Naive thymus-derived CD8-positive, alpha-beta T cell (primary cell): Measurements from ENCODE around the gene SLC31A1. TPM values are rescaled to one million over a fixed set of nuclear protein-coding genes. Genes with fewer than 3 reads are reported as not detected.
"Not testable (repeated sequence)": the region's sequence is repeated elsewhere in the genome, so short reads cannot be mapped to it uniquely, and the experiment has no call there.

Experiments used
- ATAC-seq, 2 donors: fragments of 150-1000 bp; cut with Tn5 transposase in 1 of 2; sonication (Bioruptor Pico), chemical (Tn5 transposase) in 1 of 2; 1 replicate in 1 of 2; 2 replicates in 1 of 2; pipeline ENCODE4 v1.10.0; 2021; ENCODE audit warnings: mild to moderate bottlenecking in 2 of 2, moderate library complexity in 2 of 2
- POLR2A ChIA-PET: fragments of 350-600 bp; sonication (Branson Sonifier 250); formaldehyde crosslinking; loops from one replicate; lab custom pipeline; 2021; ENCODE audit warnings: antibody characterized with exemption; lab: Charles Lee
- DNase-seq, 10 donors: peaks; one replicate each; pipeline versions ENCODE4 v3.0.0 to v3.0.0-alpha.2; 2020 to 2022
- H3K27ac Mint-ChIP-seq, 10 donors: one replicate each; pipeline ENCODE4 v1.8.0; 2020 to 2022; ENCODE audit warnings: mild to moderate bottlenecking in 10 of 10, mixed read lengths in 10 of 10, moderate library complexity in 4 of 10, inconsistent platforms in 1 of 10
- H3K27me3 Mint-ChIP-seq, 5 donors: one replicate each; pipeline ENCODE4 v1.8.0; 2021 to 2022; ENCODE audit warnings: mixed read lengths in 5 of 5
- H3K36me3 Mint-ChIP-seq, 3 donors: one replicate each; pipeline ENCODE4 v1.8.0; 2020 to 2022; ENCODE audit warnings: mixed read lengths in 3 of 3, mild to moderate bottlenecking in 2 of 3, inconsistent platforms in 1 of 3
- H3K4me1 Mint-ChIP-seq, 4 donors: one replicate each; pipeline ENCODE4 v1.8.0; 2021 to 2022; ENCODE audit warnings: mixed read lengths in 4 of 4
- H3K4me3 Mint-ChIP-seq, 10 donors: one replicate each; pipeline ENCODE4 v1.8.0; 2020 to 2022; ENCODE audit warnings: mild to moderate bottlenecking in 10 of 10, mixed read lengths in 10 of 10, moderate library complexity in 6 of 10, inconsistent platforms in 1 of 10
- H3K9me3 Mint-ChIP-seq, 9 donors: one replicate each; pipeline ENCODE4 v1.8.0; 2020 to 2022; ENCODE audit warnings: mixed read lengths in 9 of 9, mild to moderate bottlenecking in 3 of 9, inconsistent platforms in 1 of 9, moderate library complexity in 1 of 9
- polyA plus RNA-seq, 3 donors: library from polyadenylated mRNA; unstranded; fragments of 300-500 nt; fragmentation: Illumina TruSeq; gene quantifications; one replicate each; pipeline ENCODE4 v1.2.3, GENCODE V29; 2021
- total RNA-seq, 8 experiments: library from RNA in 2 of 8; stranded (reverse) in 2 of 8; gene quantifications; one replicate each; pipeline ENCODE4 v1.2.3 and lab custom pipeline; 2021 to 2026

Gene SLC31A1
- total and polyA plus RNA-seq, 5 experiments from 2014 or later, result 2.0 to 4.7 (median 3.7) TPM

DNA sequence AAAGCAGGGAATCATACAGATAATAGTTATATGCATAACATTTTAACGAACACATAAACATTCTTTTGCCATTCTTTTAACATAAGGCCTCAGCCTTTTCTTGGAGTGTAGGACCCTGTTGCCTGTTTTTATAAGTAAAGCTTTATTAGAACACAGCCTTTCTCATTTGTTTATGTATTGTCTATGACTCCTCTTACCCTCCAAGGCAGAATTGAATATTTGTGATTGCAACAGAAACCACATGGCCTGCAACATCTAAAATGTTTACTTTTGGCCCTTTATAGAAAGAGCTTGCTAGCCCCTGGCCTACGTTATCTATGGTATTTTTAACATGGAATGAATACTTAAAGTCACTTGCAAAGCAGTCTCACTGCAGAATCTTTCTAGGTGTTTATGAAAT, 2.6 kb downstream of the SLC31A1 start:
- POLR2A ChIA-PET, result no interaction called here
- ATAC-seq (no peak), DNase-seq (no peak)
- Mint-ChIP-seq H3K27me3 (no peaks in the 10 kb centered on the region), H3K36me3 (peaks cover 0 to 3% (median 0%) of the 10 kb centered on the region in 3 donors), H3K27ac (no peak overlapping the region), H3K9me3 (no peaks in the 10 kb centered on the region), H3K4me3 (no peak overlapping the region), H3K4me1 (peaks cover 19 to 45% (median 43%) of the 10 kb centered on the region in 4 donors)

GRCh38 chr9:113227436-113227835, 6.1 kb downstream of the SLC31A1 start:
- ATAC-seq (no peak), DNase-seq (no peak)
- H3K4me3 Mint-ChIP-seq, result no peak overlapping the region
- peak overlapping the region in 1 of 10 donors; percentile 25 for H3K27ac Mint-ChIP-seq
- H3K36me3 Mint-ChIP-seq, result peaks cover 0 to 3% (median 0%) of the 10 kb centered on the region in 3 donors
- H3K4me1 Mint-ChIP-seq, result peaks cover 4 to 23% (median 18%) of the 10 kb centered on the region in 4 donors
- no peaks in the 10 kb centered on the region for H3K9me3 Mint-ChIP-seq
- H3K27me3 Mint-ChIP-seq, result no peaks in the 10 kb centered on the region
- POLR2A ChIA-PET, result no interaction called here

GRCh38 chr9:113228130-113228665, 6.9 kb downstream of the SLC31A1 start:
- ATAC-seq, result peak; percentile 47 to 89
- H3K27ac Mint-ChIP-seq, result peak overlapping the region in 5 of 10 donors; percentile 1 to 87 (median 16)
- no peak overlapping the region for H3K4me3 Mint-ChIP-seq

DNA sequence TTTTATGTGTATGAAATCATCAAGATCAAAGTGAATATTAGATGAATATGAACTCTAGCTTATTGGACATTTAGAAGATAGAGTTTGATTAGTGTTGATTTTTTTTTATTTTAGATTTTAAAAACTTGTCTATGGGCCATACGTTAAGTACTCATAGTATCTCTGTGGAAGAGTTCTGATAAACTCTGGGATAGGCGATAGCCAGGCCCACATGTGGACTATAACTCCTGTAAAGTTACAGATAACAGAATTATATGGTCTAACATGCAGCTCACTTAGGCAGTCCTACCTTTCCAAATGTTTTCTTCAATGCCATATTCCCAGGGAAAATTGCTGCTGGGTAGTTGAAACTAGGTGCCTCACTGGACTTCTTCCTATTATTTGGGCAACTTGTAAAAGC, 10.4 kb downstream of the SLC31A1 start:
- H3K4me1 Mint-ChIP-seq, result peaks cover 6 to 33% (median 23%) of the 10 kb centered on the region in 4 donors
- DNase-seq, result no peak
- H3K9me3 Mint-ChIP-seq, result no peaks in the 10 kb centered on the region
- POLR2A ChIA-PET, result interaction anchor here (1.3 kb wide), 1 partner anchor 10 kb away, joined by 3 read pairs; no protein-coding TSS in a partner anchor
- no peaks in the 10 kb centered on the region for H3K27me3 Mint-ChIP-seq
- ATAC-seq, result no peak
- H3K27ac Mint-ChIP-seq, result peak overlapping the region in 1 of 10 donors; percentile 68
- peaks cover 0 to 3% (median 0%) of the 10 kb centered on the region in 3 donors for H3K36me3 Mint-ChIP-seq
- no peak overlapping the region for H3K4me3 Mint-ChIP-seq

More at GRCh38 chr9:113228130-113228665, 6.9 kb downstream of the SLC31A1 start:
- DNase-seq, result peak in 6 of 10 donors; percentile 11 to 62 (median 38)
- Mint-ChIP-seq H3K36me3 (peaks cover 0 to 3% (median 0%) of the 10 kb centered on the region in 3 donors), H3K9me3 (no peaks in the 10 kb centered on the region), H3K4me1 (peaks cover 5 to 22% (median 19%) of the 10 kb centered on the region in 4 donors), H3K27me3 (no peaks in the 10 kb centered on the region)
- POLR2A ChIA-PET, result no interaction called here

DNA sequence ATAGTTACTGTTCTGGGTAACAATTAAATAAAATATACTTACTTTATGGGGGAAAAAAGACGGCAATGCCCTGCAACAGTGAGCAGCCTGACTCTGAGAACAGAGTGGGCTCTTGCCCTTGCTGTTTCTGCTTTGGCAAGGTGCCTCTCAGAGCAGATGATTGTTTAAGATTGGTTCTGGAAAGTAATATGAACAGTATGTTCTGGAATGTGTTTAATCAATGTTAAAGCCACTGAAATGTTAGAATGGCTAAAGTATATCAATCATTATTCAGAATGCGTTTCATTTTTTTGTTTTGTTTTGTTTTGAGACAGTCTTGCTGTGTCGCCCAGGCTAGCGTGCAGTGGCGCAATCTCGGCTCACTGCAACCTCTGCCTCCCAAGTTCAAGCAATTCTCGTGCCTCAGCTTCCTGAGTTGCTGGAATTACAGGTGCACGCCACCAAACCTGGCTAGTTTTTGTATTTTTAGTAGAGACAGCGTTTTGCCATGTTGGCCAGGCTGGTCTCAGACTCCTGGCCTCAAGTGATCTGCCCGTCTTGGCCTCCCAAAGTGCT, 14.4 kb downstream of the SLC31A1 start:
- DNase-seq, H3K27me3 Mint-ChIP-seq, H3K27ac Mint-ChIP-seq, H3K4me3 Mint-ChIP-seq, ATAC-seq, H3K36me3 Mint-ChIP-seq, POLR2A ChIA-PET, H3K9me3 Mint-ChIP-seq: not testable (repeated sequence)
- peaks cover 4 to 24% (median 14%) of the 10 kb centered on the region in 4 donors for H3K4me1 Mint-ChIP-seq

- H3K4me1 Mint-ChIP-seq, result peaks cover 4 to 23% (median 14%) of the 10 kb centered on the region in 4 donors
- POLR2A ChIA-PET, result no interaction called here
- no peaks in the 10 kb centered on the region for H3K27me3 Mint-ChIP-seq
- H3K27ac Mint-ChIP-seq, result no peak overlapping the region
- DNase-seq, result no peak
- H3K4me3 Mint-ChIP-seq, result no peak overlapping the region
- H3K9me3 Mint-ChIP-seq, result no peaks in the 10 kb centered on the region
- ATAC-seq, result no peak
- no peaks in the 10 kb centered on the region for H3K36me3 Mint-ChIP-seq
Observed at GRCh38 chr9:113237026-113237425, 15.7 kb downstream of the SLC31A1 start.

DNA sequence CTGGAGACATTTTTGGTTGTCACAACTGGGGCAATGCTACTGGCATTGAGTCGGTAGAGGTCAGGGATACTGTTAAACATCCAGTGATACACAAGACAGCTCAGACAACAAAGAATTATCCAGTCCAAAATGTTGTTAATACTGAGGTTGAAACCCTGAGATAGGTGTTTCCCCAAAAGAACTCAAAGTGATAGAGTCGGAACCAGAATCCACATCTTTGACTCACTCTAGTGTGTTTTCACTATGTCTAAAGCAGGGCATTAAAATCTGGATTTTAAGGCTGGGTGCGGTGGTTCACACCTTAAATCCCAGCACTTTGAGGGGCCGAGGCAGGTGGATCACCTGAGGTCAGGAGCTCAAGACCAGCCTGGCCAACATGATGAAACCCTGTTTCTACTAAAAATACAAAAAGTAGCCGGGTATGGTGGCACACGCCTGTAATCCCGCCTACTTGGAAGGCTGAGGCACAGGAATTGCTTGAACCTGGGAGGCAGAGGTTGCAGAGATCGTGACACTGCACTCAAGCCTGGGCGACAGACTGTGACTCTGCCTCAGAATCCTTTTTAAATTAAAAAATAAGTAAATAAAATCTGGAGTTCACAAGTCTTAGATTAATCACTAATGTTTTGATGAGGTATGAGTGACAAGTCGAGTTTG, 17.0 kb downstream of the SLC31A1 start:
- H3K27me3 Mint-ChIP-seq, result no peaks in the 10 kb centered on the region
- H3K9me3 Mint-ChIP-seq, result no peaks in the 10 kb centered on the region
- H3K4me1 Mint-ChIP-seq, result peaks cover 0 to 13% (median 5%) of the 10 kb centered on the region in 4 donors
- H3K4me3 Mint-ChIP-seq, result no peak overlapping the region
- no peak for DNase-seq
- no peak overlapping the region for H3K27ac Mint-ChIP-seq
- no peak for ATAC-seq
- no peaks in the 10 kb centered on the region for H3K36me3 Mint-ChIP-seq
- POLR2A ChIA-PET, result interaction anchor here (0.6 kb wide), 1 partner anchor 705 kb away, joined by 3 read pairs; no protein-coding TSS in a partner anchor

- no peaks in the 10 kb centered on the region for H3K36me3 Mint-ChIP-seq
- H3K4me3 Mint-ChIP-seq, result no peak overlapping the region
- H3K27ac Mint-ChIP-seq, result no peak overlapping the region
- peaks cover 0 to 8% (median 1%) of the 10 kb centered on the region in 4 donors for H3K4me1 Mint-ChIP-seq
- no peak for DNase-seq
- no peaks in the 10 kb centered on the region for H3K9me3 Mint-ChIP-seq
- no peak for ATAC-seq
- POLR2A ChIA-PET, result no interaction called here
- no peaks in the 10 kb centered on the region for H3K27me3 Mint-ChIP-seq
Observed at GRCh38 chr9:113238859-113239232, 17.5 kb downstream of the SLC31A1 start.

GRCh38 chr9:113241161-113241560, 19.8 kb downstream of the SLC31A1 start:
- no peaks in the 10 kb centered on the region for H3K27me3 Mint-ChIP-seq
- no peak overlapping the region for H3K4me3 Mint-ChIP-seq
- POLR2A ChIA-PET, result no interaction called here
- H3K27ac Mint-ChIP-seq, result no peak overlapping the region
- peaks cover 0 to 3% (median 0%) of the 10 kb centered on the region in 4 donors for H3K4me1 Mint-ChIP-seq
- no peak for ATAC-seq
- no peak for DNase-seq
- no peaks in the 10 kb centered on the region for H3K36me3 Mint-ChIP-seq
- H3K9me3 Mint-ChIP-seq, result no peaks in the 10 kb centered on the region

DNA sequence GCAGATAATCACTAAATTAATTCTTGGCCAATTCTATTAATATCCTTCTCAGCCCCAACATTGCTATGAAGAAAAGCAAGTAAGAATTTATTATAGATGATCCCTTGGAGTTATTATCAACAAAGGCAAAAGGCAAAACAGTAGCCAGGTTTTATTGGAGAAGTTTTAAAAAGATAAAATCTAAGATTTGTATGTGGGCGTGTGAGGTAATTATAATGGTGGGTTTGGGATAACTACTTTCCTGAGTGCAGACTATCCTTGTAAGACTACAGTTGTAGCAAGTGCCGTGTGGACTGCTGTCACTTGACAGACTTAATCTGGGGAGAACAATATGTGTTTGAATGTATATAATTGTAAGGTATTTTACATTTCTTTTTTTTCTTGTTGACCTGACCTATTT, 23.2 kb downstream of the SLC31A1 start:
- POLR2A ChIA-PET, result no interaction called here
- peaks cover 0 to 5% (median 3%) of the 10 kb centered on the region in 3 donors for H3K36me3 Mint-ChIP-seq
- no peak overlapping the region for H3K4me3 Mint-ChIP-seq
- ATAC-seq (no peak), DNase-seq (no peak)
- no peak overlapping the region for H3K27ac Mint-ChIP-seq
- peaks cover 0 to 10% (median 0%) of the 10 kb centered on the region in 9 donors for H3K9me3 Mint-ChIP-seq
- no peaks in the 10 kb centered on the region for H3K27me3 Mint-ChIP-seq
- peaks cover 0 to 3% (median 0%) of the 10 kb centered on the region in 4 donors for H3K4me1 Mint-ChIP-seq

DNA sequence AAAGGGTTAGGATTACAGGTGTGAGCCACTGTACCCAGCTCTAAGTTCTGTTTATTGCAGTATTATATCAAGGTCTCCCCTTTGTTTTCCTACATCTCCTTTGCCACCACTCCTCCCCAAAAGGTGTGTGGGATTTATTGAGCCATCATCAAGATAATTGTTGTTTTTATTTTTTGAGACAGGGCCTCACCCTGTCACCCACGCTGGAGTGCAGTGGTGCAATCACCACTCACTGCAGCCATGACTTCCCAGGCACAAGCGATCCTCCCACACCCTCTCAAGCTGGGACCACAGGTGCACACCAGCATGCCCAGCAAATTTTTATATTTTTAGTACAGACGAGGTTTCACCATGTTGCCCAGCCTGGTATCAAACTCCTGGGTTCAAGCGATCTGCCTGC, 24.6 kb downstream of the SLC31A1 start:
- Mint-ChIP-seq H3K27ac (peak overlapping the region in 2 of 10 donors; percentile 5 to 44), H3K4me3 (no peak overlapping the region), H3K4me1 (peaks cover 0 to 3% (median 0%) of the 10 kb centered on the region in 4 donors), H3K9me3 (peaks cover 0 to 15% (median 0%) of the 10 kb centered on the region in 9 donors), H3K27me3 (no peaks in the 10 kb centered on the region), H3K36me3 (peaks cover 0 to 6% (median 5%) of the 10 kb centered on the region in 3 donors)
- no peak for ATAC-seq
- POLR2A ChIA-PET, result no interaction called here
- DNase-seq, result no peak

DNA sequence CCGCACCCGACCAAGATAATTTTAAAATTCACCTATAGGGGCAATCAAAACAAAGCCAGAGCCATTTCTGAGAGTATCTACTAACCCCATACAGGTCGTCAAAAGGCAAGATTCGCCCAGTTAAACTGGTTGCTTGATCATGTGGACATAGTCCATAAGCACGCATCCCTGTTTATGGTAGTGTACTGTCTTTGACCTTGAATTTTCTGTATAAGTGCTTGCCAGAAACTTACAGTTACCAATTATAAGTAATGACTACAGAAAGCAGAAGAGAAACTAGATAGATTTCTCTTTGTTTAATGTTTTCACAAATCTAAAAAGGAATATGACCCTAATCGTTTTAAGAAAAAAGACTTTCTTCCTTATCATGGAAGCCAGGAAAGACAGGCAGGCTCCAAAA, 25.6 kb downstream of the SLC31A1 start:
- Mint-ChIP-seq H3K36me3 (peaks cover 0 to 9% (median 6%) of the 10 kb centered on the region in 3 donors), H3K4me1 (peaks cover 0 to 3% (median 0%) of the 10 kb centered on the region in 4 donors), H3K9me3 (peaks cover 0 to 23% (median 0%) of the 10 kb centered on the region in 9 donors), H3K4me3 (no peak overlapping the region), H3K27me3 (no peaks in the 10 kb centered on the region), H3K27ac (no peak overlapping the region)
- ATAC-seq, result no peak
- no peak for DNase-seq
- POLR2A ChIA-PET, result no interaction called here

- H3K27ac Mint-ChIP-seq, result no peak overlapping the region
- POLR2A ChIA-PET, result no interaction called here
- H3K36me3 Mint-ChIP-seq, result peaks cover 0 to 9% (median 8%) of the 10 kb centered on the region in 3 donors
- DNase-seq, result no peak
- H3K4me3 Mint-ChIP-seq, result no peak overlapping the region
- no peak for ATAC-seq
- peaks cover 0 to 3% (median 0%) of the 10 kb centered on the region in 4 donors for H3K4me1 Mint-ChIP-seq
- peaks cover 0 to 23% (median 0%) of the 10 kb centered on the region in 9 donors for H3K9me3 Mint-ChIP-seq
- H3K27me3 Mint-ChIP-seq, result no peaks in the 10 kb centered on the region
Observed at GRCh38 chr9:113247640-113248039, 26.3 kb downstream of the SLC31A1 start.
